HL-60 (cell line): Measurements from ENCODE around the gene KLK5.

ENCODE experiments used
- DNase-seq, 2 experiments: peaks; one replicate each; pipeline ENCODE4 v3.0.0-alpha.2; 2010 to 2020; ENCODE audit warnings: low read depth in 1 of 2, low spot score in 1 of 2
- H3K27ac ChIP-seq: fragments of 250-450 bp; sonication (Bioruptor Pico); replicated peaks from 2 replicates; pipeline ENCODE4 v1.5.1; 2020; ENCODE audit warnings: mild to moderate bottlenecking, moderate library complexity
- H3K27me3 ChIP-seq: fragments of 250-450 bp; sonication (Bioruptor Pico); 2 replicates; pipeline ENCODE4 v1.5.1; 2021; ENCODE audit warnings: mild to moderate bottlenecking, moderate library complexity; ENCODE audit not compliant: insufficient read depth, poor library complexity, severe bottlenecking
- H3K4me3 ChIP-seq: replicated peaks from 2 replicates; pipeline ENCODE4 v1.5.1; 2011; ENCODE audit warnings: mild to moderate bottlenecking, control low read depth, low read length; ENCODE audit not compliant: insufficient read depth
- GABPA ChIP-seq: IDR thresholded peaks from 2 replicates; pipeline ENCODE4 v1.6.1; 2012; ENCODE audit warnings: low read depth
- POLR2AphosphoS5 ChIP-seq: IDR thresholded peaks from 2 replicates; pipeline ENCODE4 v1.6.1; 2012; ENCODE audit warnings: low read depth
- SPI1 ChIP-seq: IDR thresholded peaks from 2 replicates; pipeline ENCODE4 v1.6.1; 2012; ENCODE audit warnings: low read depth, mild to moderate bottlenecking, borderline replicate concordance
- TF ChIP-seq, protein P1 (sequence below): IDR thresholded peaks from one replicate; pipeline ENCODE4 v1.5.1; 2011; ENCODE audit warnings: low read length, control low read depth, inconsistent platforms; ENCODE audit not compliant: insufficient read depth
- TF ChIP-seq, protein P2 (sequence below): IDR thresholded peaks from 2 replicates; pipeline ENCODE4 v1.6.1; 2012; ENCODE audit warnings: low read depth; ENCODE audit not compliant: insufficient replicate concordance

The KLK5 gene

DNA sequence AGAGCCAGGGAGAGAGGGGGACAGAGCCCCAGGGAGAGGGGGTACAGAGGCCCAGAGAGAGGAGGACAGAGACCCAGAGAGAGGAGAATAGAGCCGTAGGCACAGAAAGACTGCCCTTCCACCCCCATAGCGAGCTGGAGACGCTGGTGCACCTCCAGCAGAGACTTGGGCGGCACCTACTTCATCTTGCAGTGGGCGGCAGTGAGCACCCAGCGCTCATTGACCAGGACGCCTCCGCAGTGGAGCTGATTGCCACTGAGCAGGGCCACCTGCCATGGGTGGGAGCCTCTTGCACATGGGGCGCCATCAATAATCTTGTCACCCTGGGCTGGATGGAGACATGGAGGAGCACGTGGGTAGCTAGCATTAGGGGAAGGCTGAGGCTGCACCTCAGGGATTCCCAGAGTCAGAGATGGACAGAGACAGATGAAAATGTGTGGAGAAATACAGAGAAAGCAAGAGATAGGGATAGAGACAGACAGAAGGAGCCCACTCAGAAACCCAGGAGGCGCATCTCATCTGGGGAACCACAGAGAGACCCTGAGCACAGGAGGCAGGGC is 28.8 kb upstream of the KLK5 start:
- no peaks in the 10 kb centered on the region for H3K27me3 ChIP-seq
- no peak overlapping the region for H3K27ac ChIP-seq
- H3K4me3 ChIP-seq, result no peak overlapping the region
- TF ChIP-seq SPI1, result no peak
- TF ChIP-seq, protein P1, sequence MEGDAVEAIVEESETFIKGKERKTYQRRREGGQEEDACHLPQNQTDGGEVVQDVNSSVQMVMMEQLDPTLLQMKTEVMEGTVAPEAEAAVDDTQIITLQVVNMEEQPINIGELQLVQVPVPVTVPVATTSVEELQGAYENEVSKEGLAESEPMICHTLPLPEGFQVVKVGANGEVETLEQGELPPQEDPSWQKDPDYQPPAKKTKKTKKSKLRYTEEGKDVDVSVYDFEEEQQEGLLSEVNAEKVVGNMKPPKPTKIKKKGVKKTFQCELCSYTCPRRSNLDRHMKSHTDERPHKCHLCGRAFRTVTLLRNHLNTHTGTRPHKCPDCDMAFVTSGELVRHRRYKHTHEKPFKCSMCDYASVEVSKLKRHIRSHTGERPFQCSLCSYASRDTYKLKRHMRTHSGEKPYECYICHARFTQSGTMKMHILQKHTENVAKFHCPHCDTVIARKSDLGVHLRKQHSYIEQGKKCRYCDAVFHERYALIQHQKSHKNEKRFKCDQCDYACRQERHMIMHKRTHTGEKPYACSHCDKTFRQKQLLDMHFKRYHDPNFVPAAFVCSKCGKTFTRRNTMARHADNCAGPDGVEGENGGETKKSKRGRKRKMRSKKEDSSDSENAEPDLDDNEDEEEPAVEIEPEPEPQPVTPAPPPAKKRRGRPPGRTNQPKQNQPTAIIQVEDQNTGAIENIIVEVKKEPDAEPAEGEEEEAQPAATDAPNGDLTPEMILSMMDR, result no peak
- no peak for TF ChIP-seq GABPA
- no peak for TF ChIP-seq POLR2AphosphoS5
- TF ChIP-seq, protein P2, sequence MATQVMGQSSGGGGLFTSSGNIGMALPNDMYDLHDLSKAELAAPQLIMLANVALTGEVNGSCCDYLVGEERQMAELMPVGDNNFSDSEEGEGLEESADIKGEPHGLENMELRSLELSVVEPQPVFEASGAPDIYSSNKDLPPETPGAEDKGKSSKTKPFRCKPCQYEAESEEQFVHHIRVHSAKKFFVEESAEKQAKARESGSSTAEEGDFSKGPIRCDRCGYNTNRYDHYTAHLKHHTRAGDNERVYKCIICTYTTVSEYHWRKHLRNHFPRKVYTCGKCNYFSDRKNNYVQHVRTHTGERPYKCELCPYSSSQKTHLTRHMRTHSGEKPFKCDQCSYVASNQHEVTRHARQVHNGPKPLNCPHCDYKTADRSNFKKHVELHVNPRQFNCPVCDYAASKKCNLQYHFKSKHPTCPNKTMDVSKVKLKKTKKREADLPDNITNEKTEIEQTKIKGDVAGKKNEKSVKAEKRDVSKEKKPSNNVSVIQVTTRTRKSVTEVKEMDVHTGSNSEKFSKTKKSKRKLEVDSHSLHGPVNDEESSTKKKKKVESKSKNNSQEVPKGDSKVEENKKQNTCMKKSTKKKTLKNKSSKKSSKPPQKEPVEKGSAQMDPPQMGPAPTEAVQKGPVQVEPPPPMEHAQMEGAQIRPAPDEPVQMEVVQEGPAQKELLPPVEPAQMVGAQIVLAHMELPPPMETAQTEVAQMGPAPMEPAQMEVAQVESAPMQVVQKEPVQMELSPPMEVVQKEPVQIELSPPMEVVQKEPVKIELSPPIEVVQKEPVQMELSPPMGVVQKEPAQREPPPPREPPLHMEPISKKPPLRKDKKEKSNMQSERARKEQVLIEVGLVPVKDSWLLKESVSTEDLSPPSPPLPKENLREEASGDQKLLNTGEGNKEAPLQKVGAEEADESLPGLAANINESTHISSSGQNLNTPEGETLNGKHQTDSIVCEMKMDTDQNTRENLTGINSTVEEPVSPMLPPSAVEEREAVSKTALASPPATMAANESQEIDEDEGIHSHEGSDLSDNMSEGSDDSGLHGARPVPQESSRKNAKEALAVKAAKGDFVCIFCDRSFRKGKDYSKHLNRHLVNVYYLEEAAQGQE, result no peak
- DNase-seq, result no peak

DNA sequence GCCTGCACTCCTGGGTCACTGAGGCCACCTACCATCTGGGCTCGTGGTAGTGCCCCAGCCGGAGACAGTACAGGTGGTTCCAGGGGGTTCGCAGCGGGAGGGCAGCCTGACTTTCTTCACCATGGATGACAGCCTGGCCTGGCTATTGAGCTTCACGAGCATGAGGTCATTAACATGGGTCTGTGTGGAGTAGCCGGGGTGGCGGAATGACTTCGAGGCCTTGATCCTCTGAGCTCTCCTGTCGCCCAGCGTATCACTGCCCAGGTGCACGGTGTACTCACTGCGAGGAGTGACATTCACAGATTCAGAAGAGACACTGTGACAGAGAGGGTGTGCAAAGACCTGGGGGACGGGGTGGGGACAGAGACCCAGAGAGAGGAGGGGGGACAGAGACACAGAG is 27.4 kb upstream of the KLK5 start:
- TF ChIP-seq SPI1 (no peak), POLR2AphosphoS5 (no peak), GABPA (no peak)
- TF ChIP-seq, protein P2, result no peak
- TF ChIP-seq, protein P1, result no peak
- no peaks in the 10 kb centered on the region for H3K27me3 ChIP-seq
- no peak overlapping the region for H3K27ac ChIP-seq
- no peak overlapping the region for H3K4me3 ChIP-seq
- DNase-seq, result no peak

DNA sequence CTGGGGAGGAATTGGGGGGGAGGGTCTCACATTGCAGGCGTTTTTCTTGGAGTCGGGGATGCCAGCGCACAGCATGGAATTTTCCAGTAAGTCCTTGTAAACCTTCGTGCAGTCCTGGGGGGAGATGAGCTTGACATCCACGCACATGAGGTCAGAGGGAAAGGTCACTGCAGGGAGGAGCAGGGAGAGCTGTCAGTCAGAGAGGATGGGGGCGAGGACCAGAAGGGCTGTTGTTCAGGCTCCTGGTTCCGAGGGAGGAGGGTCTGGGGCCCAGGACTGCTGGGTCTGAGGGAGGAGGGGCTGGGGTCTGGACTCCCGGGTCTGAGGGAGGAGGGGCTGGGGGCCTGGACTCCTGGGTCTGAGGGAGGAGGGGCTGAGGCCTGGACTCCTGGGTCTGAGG is 26.9 kb upstream of the KLK5 start:
- no peak for DNase-seq
- TF ChIP-seq, protein P1, result no peak
- TF ChIP-seq POLR2AphosphoS5, result no peak
- TF ChIP-seq SPI1, result no peak
- H3K27me3 ChIP-seq, result no peaks in the 10 kb centered on the region
- no peak overlapping the region for H3K27ac ChIP-seq
- no peak overlapping the region for H3K4me3 ChIP-seq

DNA sequence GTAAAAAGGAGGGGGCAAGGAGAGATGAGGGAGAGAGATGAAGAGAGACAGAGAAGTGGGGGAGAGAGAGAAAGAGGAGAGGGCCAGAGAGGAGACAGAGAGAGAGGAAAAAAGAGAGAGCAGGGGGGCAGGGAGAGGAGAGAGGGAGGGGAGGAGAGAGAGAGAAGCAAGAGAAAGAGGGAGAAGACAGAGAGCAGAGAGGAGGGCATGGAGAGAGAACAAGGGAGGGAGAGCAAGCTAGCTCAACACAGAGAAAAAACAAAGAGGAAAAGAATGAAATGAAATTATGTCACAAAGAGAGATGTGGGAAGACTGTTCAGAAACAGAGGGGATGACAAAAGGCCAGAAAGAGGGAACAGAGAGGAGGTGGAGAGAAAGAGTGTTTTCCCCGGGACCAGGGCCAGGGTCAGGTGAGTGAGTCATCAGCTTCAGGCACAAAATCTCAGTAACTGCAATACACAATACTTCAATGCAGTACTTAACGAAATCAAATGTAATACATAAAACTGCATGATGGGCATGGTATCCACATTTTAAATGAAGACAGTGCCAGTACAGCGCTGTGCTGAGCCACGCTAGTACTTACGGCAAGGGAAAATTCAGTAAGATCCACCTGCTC is 26.0 kb upstream of the KLK5 start:
- no peak for DNase-seq
- Histone ChIP-seq H3K27me3 (no peaks in the 10 kb centered on the region), H3K4me3 (no peak overlapping the region), H3K27ac (no peak overlapping the region)
- TF ChIP-seq, protein P1, result no peak
- TF ChIP-seq SPI1 (no peak), GABPA (no peak), POLR2AphosphoS5 (no peak)
- TF ChIP-seq, protein P2, result no peak
